Muscle of back (tissue), 11 donors: ENCODE results near the gene COPS7A. TPM values are rescaled to one million over a fixed set of nuclear protein-coding genes. Genes with fewer than 3 reads are reported as not detected.

Source experiments
- DNase-seq, 3 donors: peaks; one replicate each; pipeline versions ENCODE4 v3.0.0 to v3.0.0-alpha.2; 2013
- polyA plus RNA-seq, 10 donors: library from polyadenylated mRNA; unstranded; fragments of 120-200 nt; gene quantifications; one replicate each; pipeline ENCODE4 v1.2.1, GENCODE V29; 2013; ENCODE audit not compliant: insufficient read length in 10 of 10

Gene COPS7A
- polyA plus RNA-seq, 10 donors = 55.6 to 66.6 (median 61.9) TPM

GRCh38 chr12:6745741-6746525 lies 22.1 kb downstream of the COPS7A start:
- peak in 1 of 3 donors; percentile 38 for DNase-seq

GRCh38 chr12:6747216-6747615 lies 23.4 kb downstream of the COPS7A start:
- DNase-seq = no peak

GRCh38 chr12:6748761-6749160 lies 24.9 kb downstream of the COPS7A start:
- DNase-seq = no peak

GRCh38 chr12:6750506-6750905 lies 26.7 kb downstream of the COPS7A start:
- DNase-seq = no peak

- DNase-seq = no peak
These were observed 27.9 kb downstream of the COPS7A start for GRCh38 chr12:6751767-6752166.

GRCh38 chr12:6752167-6752920 lies 28.5 kb downstream of the COPS7A start:
- peak in 1 of 3 donors; percentile 83 for DNase-seq

- peak; percentile 99 for DNase-seq
These were observed 29.3 kb downstream of the COPS7A start, which contains the start of gene MLF2 for GRCh38 chr12:6752921-6753771. Gene MLF2, minus strand, starts transcription at chr12:6753141. Its CDS starts 807 bp downstream, at chr12:6752334.

- no peak for DNase-seq
These were observed 30.0 kb downstream of the COPS7A start for GRCh38 chr12:6753772-6754356.

GRCh38 chr12:6754411-6754810 lies 30.6 kb downstream of the COPS7A start:
- DNase-seq = peak in 1 of 3 donors; percentile 18

- DNase-seq = no peak
These were observed 33.3 kb downstream of the COPS7A start for GRCh38 chr12:6757028-6757690.

- DNase-seq = peak in 1 of 3 donors; percentile 45
These were observed 34.8 kb downstream of the COPS7A start for GRCh38 chr12:6758506-6759095.

- DNase-seq = no peak
These were observed 35.9 kb downstream of the COPS7A start for GRCh38 chr12:6759741-6760140.

- no peak for DNase-seq
These were observed 39.5 kb downstream of the COPS7A start for GRCh38 chr12:6763380-6763779.

- DNase-seq = peak; percentile 97 to 100 (median 99)
These were observed 40.4 kb downstream of the COPS7A start for GRCh38 chr12:6764011-6764828.

- DNase-seq = no peak
These were observed 41.3 kb downstream of the COPS7A start for GRCh38 chr12:6765048-6765633.

GRCh38 chr12:6765634-6766581 lies 42.1 kb downstream of the COPS7A start, which contains the start of gene PTMS:
Gene PTMS, plus strand, starts transcription at chr12:6766363. Its CDS starts 343 bp downstream, at chr12:6766706.
- peak; percentile 90 to 95 (median 92) for DNase-seq

GRCh38 chr12:6766651-6767349 lies 43.0 kb downstream of the COPS7A start:
- DNase-seq = peak; percentile 73 to 93 (median 88)
